Muscle of back (tissue), 11 donors: ENCODE measurements around the gene CRYBA4. TPM values are rescaled to one million over a fixed set of nuclear protein-coding genes. Genes with fewer than 3 reads are reported as not detected.
A peak's percentile ranks its signal among the peaks of the same experiment; 100 is the strongest.
"Not testable (repeated sequence)": the region's sequence is repeated elsewhere in the genome, so short reads cannot be mapped to it uniquely, and the experiment has no call there.

Experiments used
- DNase-seq, 3 donors: peaks; one replicate each; pipeline versions ENCODE4 v3.0.0 to v3.0.0-alpha.2; 2013
- polyA plus RNA-seq, 10 donors: library from polyadenylated mRNA; unstranded; fragments of 120-200 nt; gene quantifications; one replicate each; pipeline ENCODE4 v1.2.1, GENCODE V29; 2013; ENCODE audit not compliant: insufficient read length in 10 of 10

CRYBA4 gene
- polyA plus RNA-seq, 10 donors: not detected

DNA sequence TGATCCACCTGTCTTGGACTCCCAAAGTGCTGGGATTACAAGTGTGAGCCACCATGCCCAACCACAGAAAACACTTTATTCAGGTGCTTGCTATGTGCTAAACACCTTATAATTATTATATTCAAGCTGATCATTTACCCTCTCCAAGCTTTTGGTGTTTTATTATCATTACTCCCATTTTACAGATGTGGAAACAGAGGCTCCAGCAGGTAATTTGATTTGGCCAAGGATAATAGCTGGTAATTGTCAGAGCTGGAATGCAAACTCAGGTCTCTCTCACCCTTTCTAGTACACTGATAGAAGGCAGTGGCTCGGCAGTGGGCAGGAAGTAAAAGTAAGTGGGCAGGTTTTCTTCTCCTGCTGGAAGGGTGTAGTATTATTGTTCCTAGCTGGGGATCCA is 28.0 kb upstream of the CRYBA4 start:
- DNase-seq: no peak

DNA sequence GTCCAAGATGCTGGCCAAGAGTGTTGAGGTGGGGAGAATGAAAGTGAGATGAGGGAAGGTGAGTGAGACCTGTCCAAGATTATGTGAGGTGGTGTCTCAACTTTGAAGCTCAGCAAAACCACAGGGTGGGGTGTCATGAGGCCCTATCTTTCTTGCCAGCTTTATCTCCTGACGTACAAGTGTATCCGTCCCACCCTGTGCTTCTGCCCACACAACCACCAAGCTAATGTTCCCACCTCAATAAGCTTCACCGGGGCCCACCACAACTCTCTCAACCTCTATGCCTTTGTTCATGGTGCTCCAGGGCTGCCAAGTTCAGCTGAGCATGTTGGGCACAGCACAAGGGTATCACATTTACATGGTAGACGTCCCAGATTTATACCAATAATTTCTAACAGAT is 24.7 kb upstream of the CRYBA4 start:
- no peak for DNase-seq

GRCh38 chr22:26597480-26597879 is 24.3 kb upstream of the CRYBA4 start:
- DNase-seq: no peak

DNA sequence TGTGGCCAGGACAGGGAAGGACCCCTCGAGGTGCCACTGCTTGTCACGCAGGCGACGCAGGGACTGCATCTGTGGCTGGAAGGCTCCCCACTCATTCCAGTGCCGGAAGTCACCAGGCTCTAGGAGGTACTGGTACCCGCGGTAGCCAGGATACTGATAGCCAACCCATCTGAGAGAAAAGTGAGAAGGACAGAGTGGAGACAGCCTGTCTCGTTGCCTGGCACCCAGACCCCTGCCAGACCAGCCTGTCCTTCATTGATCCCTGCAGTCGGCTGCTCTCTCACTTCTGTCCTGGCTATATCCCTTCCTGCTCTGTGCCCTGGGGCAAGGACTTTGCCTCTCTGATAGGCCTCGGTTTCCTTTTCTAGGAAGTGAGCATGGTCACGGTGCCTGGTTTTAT is 22.3 kb upstream of the CRYBA4 start:
- no peak for DNase-seq

GRCh38 chr22:26601726-26602125 is 20.0 kb upstream of the CRYBA4 start:
- DNase-seq: no peak

GRCh38 chr22:26602127-26602526 is 19.6 kb upstream of the CRYBA4 start:
- DNase-seq: no peak

DNA sequence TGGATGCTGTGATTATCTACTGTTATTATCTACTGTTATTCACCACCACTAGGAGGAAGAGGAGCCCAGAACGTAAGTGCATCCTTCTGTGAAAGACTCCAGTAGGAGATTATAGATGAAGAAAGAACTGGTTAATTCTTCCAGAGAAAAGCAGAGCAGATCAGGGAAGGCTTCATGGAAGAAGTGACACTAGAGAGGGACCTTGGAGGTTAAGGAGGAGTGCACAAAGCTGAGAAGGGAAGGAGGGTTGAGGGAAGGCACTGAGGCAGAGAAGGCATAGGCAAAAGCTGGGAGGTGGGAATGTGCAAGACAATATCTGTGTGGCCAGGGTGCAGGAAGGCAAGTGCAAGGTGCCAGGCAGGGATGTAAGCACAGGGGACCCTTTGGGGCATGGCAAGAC is 17.4 kb upstream of the CRYBA4 start:
- DNase-seq: no peak

GRCh38 chr22:26606611-26607010 is 15.2 kb upstream of the CRYBA4 start:
- DNase-seq: no peak

DNA sequence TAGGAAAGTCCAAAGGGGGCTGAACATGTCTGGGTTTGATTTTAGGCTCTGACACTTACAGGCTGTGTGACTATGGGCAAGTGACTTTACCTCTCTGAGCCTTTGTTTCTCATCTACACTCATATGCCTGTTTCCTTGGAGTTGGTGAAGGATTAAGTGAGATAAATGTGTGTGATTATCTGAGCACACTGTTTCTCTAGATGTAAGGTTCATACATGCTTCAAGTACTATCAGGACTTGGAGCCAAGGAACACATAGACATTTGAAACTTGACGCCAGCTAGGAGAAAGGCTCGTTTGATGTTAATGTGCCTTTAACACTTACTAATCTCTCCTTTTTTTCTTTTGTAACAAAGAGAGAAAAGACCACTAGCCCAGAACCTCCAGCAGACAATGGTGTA is 13.6 kb upstream of the CRYBA4 start:
- DNase-seq: no peak

DNA sequence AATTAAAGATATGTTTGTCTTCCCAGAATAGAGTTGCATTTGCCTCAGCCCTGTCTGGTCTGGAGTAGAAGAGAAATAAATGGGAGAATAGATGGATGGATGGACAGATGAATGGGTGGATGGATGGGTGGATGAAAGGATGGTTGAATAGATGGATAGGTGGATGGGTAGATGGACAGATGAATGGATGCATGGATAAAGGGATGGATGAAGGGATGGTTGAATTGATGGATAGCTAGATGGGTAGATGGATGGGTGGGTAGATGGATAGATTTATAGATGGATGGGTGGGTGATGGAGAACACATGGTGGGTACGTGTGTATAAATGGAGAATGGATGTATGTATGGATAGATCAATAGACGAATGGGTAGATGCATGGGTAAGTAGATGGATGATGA is 12.5 kb upstream of the CRYBA4 start:
- DNase-seq: no peak

DNA sequence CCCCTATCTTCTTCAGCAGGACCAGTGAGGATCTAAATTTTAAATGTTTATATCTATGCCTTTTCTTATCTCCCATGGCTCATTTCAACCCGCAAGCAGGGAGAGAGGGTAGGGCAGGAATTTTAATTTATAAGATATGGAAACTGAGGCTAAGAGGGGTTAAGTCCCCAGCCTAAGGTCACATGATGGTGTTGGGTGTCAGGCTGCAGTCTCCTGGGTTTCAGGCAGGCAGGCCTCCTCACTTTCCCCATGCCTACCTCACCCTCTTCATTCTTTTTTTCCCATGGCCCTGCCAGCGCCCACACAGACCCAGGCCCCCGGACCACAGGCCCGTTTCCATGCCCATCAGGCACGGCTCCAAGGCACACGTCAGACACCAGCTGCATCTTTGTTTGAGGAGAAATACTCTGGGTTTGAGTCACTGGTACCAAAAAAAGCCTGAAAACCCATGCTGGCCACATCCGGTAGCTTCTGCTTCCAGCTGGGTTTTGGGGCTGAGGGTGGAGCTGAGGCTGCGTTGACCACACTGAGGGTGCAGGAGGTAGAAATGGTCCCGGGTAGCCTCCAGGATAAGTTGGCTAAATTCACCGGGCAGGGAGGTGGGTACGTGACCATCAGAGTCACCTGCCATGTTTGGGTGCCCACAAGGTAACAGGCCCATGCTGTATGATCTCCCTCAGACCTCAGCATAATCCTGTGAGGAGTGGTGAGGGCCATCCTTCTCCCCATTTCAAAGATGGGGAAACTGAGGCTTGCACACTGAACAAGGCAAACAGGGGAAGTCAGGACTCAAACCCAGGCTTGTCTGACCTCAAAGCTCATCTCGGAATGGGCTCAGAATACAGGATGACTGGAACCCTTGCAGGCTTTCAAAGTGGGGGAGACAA is 11.4 kb upstream of the CRYBA4 start:
- peak; percentile 37 to 53 (median 41) for DNase-seq

GRCh38 chr22:26610996-26611395 is 10.8 kb upstream of the CRYBA4 start:
- DNase-seq: no peak

GRCh38 chr22:26612652-26613051 is 9.1 kb upstream of the CRYBA4 start:
- DNase-seq: no peak

GRCh38 chr22:26613753-26614152 is 8.0 kb upstream of the CRYBA4 start:
- DNase-seq: not testable (repeated sequence)

DNA sequence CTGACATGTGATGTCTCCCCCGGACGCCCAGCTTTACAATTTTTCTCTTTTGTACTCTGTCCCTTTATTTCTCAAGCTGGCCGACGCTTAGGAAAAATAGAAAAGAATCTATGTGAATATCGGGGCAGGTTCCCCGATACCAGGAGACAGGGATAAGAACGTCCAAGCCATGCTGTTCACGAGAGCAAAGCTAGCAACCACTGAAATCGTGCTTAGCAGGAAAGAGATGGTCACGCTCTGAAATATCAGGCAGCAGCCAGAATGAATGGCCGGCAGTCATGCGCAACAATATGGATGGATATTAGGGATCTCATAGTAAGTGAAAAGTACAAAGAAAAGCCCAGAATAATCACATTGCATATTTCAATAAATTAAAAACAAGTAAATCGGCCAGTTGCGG is 7.4 kb upstream of the CRYBA4 start:
- no peak for DNase-seq

GRCh38 chr22:26615149-26615548 is 6.6 kb upstream of the CRYBA4 start:
- no peak for DNase-seq

DNA sequence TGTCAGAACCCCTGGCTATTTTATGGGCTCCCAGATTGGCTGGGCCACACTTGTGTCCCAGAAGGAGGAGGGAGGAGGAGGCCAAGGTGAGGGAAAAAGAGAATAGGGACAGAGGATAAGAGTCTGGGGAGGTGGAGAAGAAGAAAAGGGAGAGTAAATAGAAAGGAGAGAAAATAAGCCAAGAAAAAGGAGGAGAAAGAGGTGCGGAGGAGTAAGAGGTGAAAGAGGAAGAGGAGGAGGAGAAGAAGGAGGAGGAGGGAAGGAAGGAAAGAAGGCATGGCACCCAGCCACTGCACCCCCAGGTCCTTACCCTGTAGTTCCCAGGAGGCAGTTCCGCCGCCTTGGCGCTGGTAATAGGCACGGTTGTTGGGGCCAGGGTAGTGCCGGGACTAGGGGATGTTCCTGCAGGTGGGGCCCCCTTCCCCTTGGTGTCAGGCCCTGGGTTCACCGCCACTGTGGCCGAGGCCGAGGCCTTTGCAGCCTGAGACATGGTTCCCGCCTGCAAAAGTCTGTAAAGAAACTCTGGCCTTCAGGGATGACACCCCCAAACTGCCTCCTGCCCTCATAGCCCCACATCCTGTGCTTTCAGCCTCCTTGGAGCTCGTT is 5.8 kb upstream of the CRYBA4 start:
- DNase-seq: no peak

GRCh38 chr22:26616650-26617049 is 5.1 kb upstream of the CRYBA4 start:
- DNase-seq: no peak

DNA sequence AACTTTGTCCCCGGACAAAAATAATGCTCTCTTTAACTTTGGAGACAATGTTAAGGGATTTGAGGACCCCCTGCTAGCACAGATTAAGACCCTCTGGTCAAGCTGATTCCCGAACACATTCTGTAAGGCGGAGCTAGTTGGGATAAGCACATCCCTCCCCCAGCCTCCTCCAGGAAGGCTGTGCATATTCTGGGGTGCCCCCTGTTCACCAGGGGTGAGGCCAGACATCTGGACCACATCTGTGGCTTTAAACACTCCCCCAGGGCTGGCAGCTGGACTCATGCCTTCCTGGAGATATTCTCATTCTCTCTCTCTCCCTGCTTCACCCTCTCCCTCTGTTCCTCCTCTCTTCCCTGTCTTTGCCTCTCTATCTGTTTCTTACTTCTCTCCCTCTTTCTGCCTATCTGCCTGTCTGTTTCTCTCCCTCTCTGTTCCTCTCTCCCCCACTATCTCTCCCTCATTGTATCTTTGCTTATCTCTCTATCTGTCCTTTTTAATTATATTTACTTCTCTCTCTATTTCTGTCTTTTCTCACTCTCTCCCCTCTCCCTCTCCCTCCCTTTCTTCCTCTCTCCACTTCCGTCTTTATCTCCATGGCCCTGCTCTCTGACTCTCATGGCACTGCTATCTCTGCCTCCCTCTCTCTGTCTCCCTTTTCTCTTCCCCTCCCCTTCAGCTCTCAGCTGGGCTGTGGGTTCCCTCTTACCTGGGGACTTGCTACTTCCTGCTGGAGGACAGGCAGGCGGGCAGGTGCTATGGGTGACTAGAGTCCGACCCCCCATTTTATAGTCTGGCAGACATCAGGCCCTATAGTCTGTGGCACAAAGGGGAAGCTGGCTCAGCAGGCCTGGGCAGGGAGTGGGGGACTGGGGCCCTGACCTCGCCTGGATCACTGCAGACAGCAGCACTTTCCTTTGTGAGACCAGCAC is 4.2 kb upstream of the CRYBA4 start, which contains the start of gene CRYBB1:
CRYBB1 (minus strand) TSS at position 757 of the 929 bp plus-strand sequence. CDS start 1,708 bp downstream, outside the sequence.
- peak in 1 of 3 donors; percentile 49 for DNase-seq

- DNase-seq: no peak
These were observed 3.3 kb upstream of the CRYBA4 start for GRCh38 chr22:26618455-26618854.

DNA sequence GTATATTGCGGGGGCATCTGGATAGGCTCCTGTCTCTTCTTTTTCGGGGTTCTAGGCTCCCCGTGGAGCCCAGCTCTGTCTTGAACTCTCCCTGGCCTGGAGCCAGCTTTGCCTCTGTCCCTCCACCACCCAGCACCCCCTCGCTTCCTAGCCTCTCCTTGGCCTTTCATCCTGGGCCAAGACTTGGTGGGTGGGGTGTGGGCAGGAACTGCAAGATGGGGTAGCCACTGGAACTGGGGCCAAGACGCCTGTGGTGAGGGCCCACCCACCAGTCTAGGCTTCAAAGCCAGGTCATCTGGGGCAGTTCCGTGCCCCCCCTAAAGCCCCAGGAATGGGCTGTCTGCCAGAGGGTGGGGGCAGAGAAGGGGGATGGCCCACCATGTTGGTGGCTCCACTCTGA is 2.3 kb upstream of the CRYBA4 start:
- DNase-seq: no peak

DNA sequence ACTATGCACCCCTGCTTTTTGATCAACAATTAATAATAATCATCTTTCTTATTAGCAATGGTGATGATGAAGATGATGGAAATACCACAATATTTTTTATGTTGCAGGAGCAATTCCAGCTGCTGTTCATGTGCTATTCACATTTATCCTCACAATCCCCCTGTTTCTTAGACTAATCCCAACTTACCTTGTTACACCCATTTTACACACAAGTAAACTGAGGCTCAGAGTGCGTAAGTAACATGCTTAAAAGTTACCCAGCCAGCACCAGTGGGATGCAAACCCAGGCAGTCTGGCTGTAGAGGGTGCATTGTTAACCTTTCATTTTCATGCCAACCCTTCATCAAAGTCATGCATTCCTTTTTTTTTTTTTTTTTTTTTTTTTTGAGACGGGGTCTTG is 1.6 kb upstream of the CRYBA4 start:
- no peak for DNase-seq
